Panc1 (cell line): ENCODE measurements around the gene MYB.

ENCODE experiments used
- CTCF ChIP-seq: fragments of 450-650 bp; IDR thresholded peaks from 2 replicates; pipeline ENCODE4 v1.5.1; 2017; ENCODE audit warnings: mild to moderate bottlenecking
- POLR2AphosphoS5 ChIP-seq: IDR thresholded peaks from 2 replicates; pipeline ENCODE4 v1.6.1; 2012; ENCODE audit warnings: mild to moderate bottlenecking, low read depth, low read length, moderate library complexity
- REST ChIP-seq, 2 experiments: IDR thresholded peaks; 2 replicates each; pipeline ENCODE4 v1.6.1; 2011 to 2012; ENCODE audit warnings: low read depth in 2 of 2, control low read depth in 1 of 2, low read length in 1 of 2, mild to moderate bottlenecking in 1 of 2, moderate library complexity in 1 of 2; ENCODE audit not compliant: insufficient read depth in 1 of 2

GRCh38 chr6:135231469-135231844 is 50.3 kb downstream of the MYB start:
- TF ChIP-seq CTCF (no peak), POLR2AphosphoS5 (no peak), REST (IDR thresholded peaks at IDR 0.05; ENCODE audit: insufficient read depth in 1 of 2, low read depth in 2 of 2, low read length in 1 of 2) (no peak)
